Endothelial cell of umbilical vein (primary cell): ENCODE measurements around the gene SH3PXD2B. TPM values are rescaled to one million over a fixed set of nuclear protein-coding genes. Genes with fewer than 3 reads are reported as not detected.

Experiments
- BruUV-seq: library from RNA; stranded (reverse); fragments of 400-500 nt; replicated peaks from 2 replicates; lab custom pipeline; 2021; lab: Mats Ljungman, UMichigan
- CTCF ChIA-PET: fragments of 300-600, 350-600 bp; sonication (Branson Sonifier 250); formaldehyde crosslinking; loops from one replicate; lab custom pipeline; 2021; ENCODE audit warnings: antibody characterized with exemption, inconsistent platforms; lab: Charles Lee
- POLR2A ChIA-PET: fragments of 300-600, 350-600 bp; sonication (Branson Sonifier 250); formaldehyde crosslinking; loops from one replicate; lab custom pipeline; 2021; ENCODE audit warnings: antibody characterized with exemption, inconsistent platforms; lab: Charles Lee
- DNase-seq: peaks from one replicate; pipeline ENCODE4 v3.0.0-alpha.2; 2011; ENCODE audit warnings: low read depth, low spot score
- FAIRE-seq: peaks from 2 replicates; lab custom pipeline; 2011; peaks lifted over from hg19 to GRCh38; lab: Jason Lieb, UNC
- H2AFZ ChIP-seq: 2 replicates; pipeline ENCODE4 v1.6.0; 2012; ENCODE audit warnings: low read depth, low read length, control low read depth, inconsistent platforms
- H3K27ac ChIP-seq: 2 replicates; pipeline ENCODE4 v1.5.1; 2011; ENCODE audit warnings: low read depth, mild to moderate bottlenecking, control low read depth, low read length, moderate library complexity; ENCODE audit not compliant: insufficient read depth
- H3K27me3 ChIP-seq, 2 experiments: 2 replicates each; pipeline versions ENCODE4 v1.6.0 to v1.6.1; 2011; ENCODE audit warnings: low read length in 2 of 2, mixed read lengths in 1 of 2; ENCODE audit not compliant: control insufficient read depth in 2 of 2, insufficient read depth in 2 of 2
- H3K36me3 ChIP-seq, 2 experiments: 2 replicates in 1 of 2; 3 replicates in 1 of 2; pipeline ENCODE4 v1.5.1; 2011; ENCODE audit warnings: low read length in 2 of 2, mild to moderate bottlenecking in 1 of 2, moderate library complexity in 1 of 2; ENCODE audit not compliant: control insufficient read depth in 2 of 2, insufficient read depth in 2 of 2; ENCODE audit errors: extremely low read depth in 1 of 2
- H3K4me1 ChIP-seq: 3 replicates; pipeline ENCODE4 v1.5.1; 2011; ENCODE audit warnings: mild to moderate bottlenecking, low read length; ENCODE audit not compliant: control insufficient read depth, insufficient read depth; ENCODE audit errors: extremely low read depth
- H3K4me2 ChIP-seq: 2 replicates; pipeline ENCODE4 v1.6.1; 2011; ENCODE audit warnings: low read length, control low read depth, mixed read lengths; ENCODE audit not compliant: insufficient read depth
- H3K4me3 ChIP-seq, 3 experiments: fragments of 200-600 bp in 1 of 3; sonication (generic), shearing (Covaris generic) in 1 of 3; replicated peaks in 1 of 3; 2 replicates each; pipeline ENCODE4 v1.5.1; 2011 to 2016; ENCODE audit warnings: control low read depth in 3 of 3, low read length in 3 of 3, mild to moderate bottlenecking in 2 of 3, inconsistent platforms in 1 of 3, low read depth in 1 of 3, moderate library complexity in 1 of 3; ENCODE audit not compliant: insufficient read depth in 1 of 3
- H3K79me2 ChIP-seq: 2 replicates; pipeline ENCODE4 v1.6.0; 2012; ENCODE audit warnings: low read length, inconsistent platforms; ENCODE audit not compliant: control insufficient read depth, insufficient read depth
- H3K9ac ChIP-seq: replicated peaks from 2 replicates; pipeline ENCODE3; 2011; ENCODE audit warnings: low read length, control low read depth; ENCODE audit not compliant: insufficient read depth; ENCODE audit errors: extremely low read depth
- H3K9me1 ChIP-seq: replicated peaks from 3 replicates; pipeline ENCODE4 v1.6.0; 2011; ENCODE audit warnings: mild to moderate bottlenecking, low read length; ENCODE audit not compliant: control insufficient read depth, insufficient read depth; ENCODE audit errors: extremely low read depth
- H3K9me3 ChIP-seq: replicated peaks from 2 replicates; pipeline ENCODE4 v1.5.1; 2012; ENCODE audit warnings: low read length, inconsistent platforms; ENCODE audit not compliant: control insufficient read depth, insufficient read depth
- H4K20me1 ChIP-seq: replicated peaks from 2 replicates; pipeline ENCODE3; 2011; ENCODE audit warnings: mild to moderate bottlenecking, low read length; ENCODE audit not compliant: control insufficient read depth, insufficient read depth; ENCODE audit errors: extremely low read depth
- EZH2 ChIP-seq: IDR thresholded peaks from 2 replicates; pipeline ENCODE4 v1.6.1; 2012; ENCODE audit warnings: borderline replicate concordance, low read depth, mild to moderate bottlenecking, moderate library complexity, low read length, inconsistent platforms; ENCODE audit not compliant: severe bottlenecking
- FOS ChIP-seq: IDR thresholded peaks from 2 replicates; pipeline ENCODE4 v1.6.1; 2011; ENCODE audit warnings: mild to moderate bottlenecking, low read length, moderate library complexity, borderline replicate concordance; ENCODE audit not compliant: insufficient read depth
- GATA2 ChIP-seq: IDR thresholded peaks from 2 replicates; pipeline ENCODE4 v1.7.0; 2011; ENCODE audit warnings: low read depth, mild to moderate bottlenecking, moderate library complexity, mixed read lengths, low read length; ENCODE audit not compliant: insufficient read length, insufficient read depth
- JUN ChIP-seq: IDR thresholded peaks from 2 replicates; pipeline ENCODE4 v1.6.1; 2011; ENCODE audit warnings: borderline replicate concordance, low read depth; ENCODE audit not compliant: insufficient read length, insufficient read depth
- MYC ChIP-seq: IDR thresholded peaks from one replicate; pipeline ENCODE4 v1.6.1; 2011; ENCODE audit warnings: mild to moderate bottlenecking, low read depth, low read length
- POLR2A ChIP-seq: IDR thresholded peaks from 2 replicates; pipeline ENCODE4 v1.6.1; 2012; ENCODE audit warnings: low read depth, mild to moderate bottlenecking, control low read depth, low read length
- POLR2AphosphoS5 ChIP-seq: IDR thresholded peaks from 2 replicates; pipeline ENCODE4 v1.6.1; 2012; ENCODE audit warnings: low read depth, mild to moderate bottlenecking, control low read depth, low read length, moderate library complexity; ENCODE audit not compliant: insufficient read depth
- dilution Hi-C: fragments of 300-500 bp; cut with MboI; formaldehyde crosslinking; loops from one replicate; pipeline ENCODE4 v1.15.0; 2019; ENCODE audit warnings: low sequenced_read_pairs; ENCODE audit not compliant: extremely low pct_ligation_motif_present
- intact Hi-C: fragments of 100-400 bp; cut with micrococcal nuclease; formaldehyde crosslinking; loops from one replicate; pipeline ENCODE4 v1.10.0; 2022
- polyA plus RNA-seq, 4 experiments: library from polyadenylated mRNA; depleted of rRNA in 3 of 4; stranded (reverse) in 3 of 4; unstranded in 1 of 4; fragments of >200 nt; gene quantifications; 2 replicates each; pipeline versions ENCODE4 v1.2.1 to v1.2.3, GENCODE V29; 2011 to 2012; ENCODE audit warnings: missing spikeins in 1 of 4
- total RNA-seq: library from RNA; stranded (reverse); gene quantifications from 2 replicates; pipeline ENCODE4 v1.2.3, GENCODE V29; 2021
- TF ChIP-seq, protein P1 (sequence below): IDR thresholded peaks from 2 replicates; pipeline ENCODE4 v1.6.1; 2011; ENCODE audit not compliant: insufficient read depth, insufficient read length
- TF ChIP-seq, protein P2 (sequence below), 2 donors: IDR thresholded peaks; 1 replicate in 1 of 2; 2 replicates in 1 of 2; pipeline ENCODE4 v1.5.1; 2011; ENCODE audit warnings: low read length in 2 of 2, mild to moderate bottlenecking in 2 of 2, moderate library complexity in 2 of 2, control low read depth in 1 of 2, inconsistent platforms in 1 of 2, low read depth in 1 of 2; ENCODE audit not compliant: insufficient read depth in 1 of 2; ENCODE audit errors: extremely low read depth in 1 of 2

The SH3PXD2B gene
- total and polyA plus RNA-seq, 2 donors (not counting 3 experiments of a cell fraction or from before 2014, with no cell fraction given), result 23.5 to 66.3 TPM

DNA sequence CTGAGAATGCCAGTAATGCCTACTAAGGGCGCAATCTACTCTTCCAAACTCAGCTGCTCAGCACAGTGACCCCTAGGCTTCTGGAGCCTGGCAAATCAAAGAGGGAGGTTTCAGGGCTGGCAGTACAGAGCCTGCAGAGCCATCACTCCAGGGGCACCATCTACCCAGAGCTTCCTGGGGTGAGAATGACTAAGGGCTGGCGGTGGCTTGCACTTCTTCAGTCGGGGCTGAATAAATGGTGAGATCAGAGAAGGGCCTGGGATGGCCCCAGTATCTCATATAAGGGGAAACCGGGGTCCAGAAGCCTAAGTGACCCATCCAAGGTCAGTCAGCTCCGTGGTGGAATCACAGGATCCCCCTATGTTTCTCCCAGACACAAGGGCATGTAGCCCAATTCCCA lies 5.3 kb downstream of the SH3PXD2B start:
- BruUV-seq, result no TSS peak
- dilution Hi-C loops, result no loop called here
- no peak overlapping the region for H3K4me2 ChIP-seq
- H3K36me3 ChIP-seq, result peaks cover 0 to 2% of the 10 kb centered on the region in 2 experiments
- CTCF ChIA-PET, result no interaction called here
- TF ChIP-seq POLR2AphosphoS5 (no peak), POLR2A (no peak), EZH2 (no peak), FOS (no peak), JUN (no peak), GATA2 (no peak), MYC (no peak)
- TF ChIP-seq, protein P1, sequence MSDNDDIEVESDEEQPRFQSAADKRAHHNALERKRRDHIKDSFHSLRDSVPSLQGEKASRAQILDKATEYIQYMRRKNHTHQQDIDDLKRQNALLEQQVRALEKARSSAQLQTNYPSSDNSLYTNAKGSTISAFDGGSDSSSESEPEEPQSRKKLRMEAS, result no peak
- TF ChIP-seq, protein P2, sequence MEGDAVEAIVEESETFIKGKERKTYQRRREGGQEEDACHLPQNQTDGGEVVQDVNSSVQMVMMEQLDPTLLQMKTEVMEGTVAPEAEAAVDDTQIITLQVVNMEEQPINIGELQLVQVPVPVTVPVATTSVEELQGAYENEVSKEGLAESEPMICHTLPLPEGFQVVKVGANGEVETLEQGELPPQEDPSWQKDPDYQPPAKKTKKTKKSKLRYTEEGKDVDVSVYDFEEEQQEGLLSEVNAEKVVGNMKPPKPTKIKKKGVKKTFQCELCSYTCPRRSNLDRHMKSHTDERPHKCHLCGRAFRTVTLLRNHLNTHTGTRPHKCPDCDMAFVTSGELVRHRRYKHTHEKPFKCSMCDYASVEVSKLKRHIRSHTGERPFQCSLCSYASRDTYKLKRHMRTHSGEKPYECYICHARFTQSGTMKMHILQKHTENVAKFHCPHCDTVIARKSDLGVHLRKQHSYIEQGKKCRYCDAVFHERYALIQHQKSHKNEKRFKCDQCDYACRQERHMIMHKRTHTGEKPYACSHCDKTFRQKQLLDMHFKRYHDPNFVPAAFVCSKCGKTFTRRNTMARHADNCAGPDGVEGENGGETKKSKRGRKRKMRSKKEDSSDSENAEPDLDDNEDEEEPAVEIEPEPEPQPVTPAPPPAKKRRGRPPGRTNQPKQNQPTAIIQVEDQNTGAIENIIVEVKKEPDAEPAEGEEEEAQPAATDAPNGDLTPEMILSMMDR (IDR thresholded peaks at IDR 0.05; ENCODE audit: extremely low read depth in 1 of 2, insufficient read depth in 1 of 2, low read depth in 1 of 2, low read length in 2 of 2), result no peak
- intact Hi-C loops, result no loop called here
- no peak overlapping the region for H3K4me3 ChIP-seq
- no peaks in the 10 kb centered on the region for H3K9me1 ChIP-seq
- POLR2A ChIA-PET, result no interaction called here
- no peak for DNase-seq
- H3K9me3 ChIP-seq, result no peaks in the 10 kb centered on the region
- FAIRE-seq, result no peak
- H3K9ac ChIP-seq, result no peak overlapping the region
- no peaks in the 10 kb centered on the region for H3K27me3 ChIP-seq
- H3K4me1 ChIP-seq, result peaks cover 50% of the 10 kb centered on the region
- peaks cover 6% of the 10 kb centered on the region for H4K20me1 ChIP-seq
- no peak overlapping the region for H2AFZ ChIP-seq
- peaks cover 85% of the 10 kb centered on the region for H3K79me2 ChIP-seq
- H3K27ac ChIP-seq, result no peak overlapping the region
